Memory B cell (primary cell): Measurements from ENCODE around the gene NPIPB6.
A peak's percentile ranks its signal among the peaks of the same experiment; 100 is the strongest.

ENCODE experiments used
- ATAC-seq: fragments of 150-1000 bp; cut with Tn5 transposase; 2 replicates; pipeline ENCODE4 v1.10.0; 2021; ENCODE audit warnings: low read depth, mild to moderate bottlenecking, moderate library complexity
- DNase-seq, 2 donors: peaks; one replicate each; pipeline ENCODE4 v3.0.0; 2022; ENCODE audit warnings: low spot score in 2 of 2
- H3K27ac Mint-ChIP-seq: one replicate; pipeline ENCODE4 v1.8.0; 2022; ENCODE audit warnings: mild to moderate bottlenecking, moderate library complexity, mixed read lengths
- H3K27me3 Mint-ChIP-seq: one replicate; pipeline ENCODE4 v1.8.0; 2022; ENCODE audit warnings: mixed read lengths
- H3K36me3 Mint-ChIP-seq: one replicate; pipeline ENCODE4 v1.8.0; 2022; ENCODE audit warnings: mild to moderate bottlenecking, mixed read lengths
- H3K4me1 Mint-ChIP-seq: one replicate; pipeline ENCODE4 v1.8.0; 2022; ENCODE audit warnings: mixed read lengths
- H3K4me3 Mint-ChIP-seq: one replicate; pipeline ENCODE4 v1.8.0; 2022; ENCODE audit warnings: mild to moderate bottlenecking, moderate library complexity, mixed read lengths
- H3K9me3 Mint-ChIP-seq: one replicate; pipeline ENCODE4 v1.8.0; 2022; ENCODE audit warnings: mixed read lengths

Gene NPIPB6

GRCh38 chr16:28316054-28316453 lies 47.3 kb downstream of the NPIPB6 start:
- Mint-ChIP-seq H3K27me3 (peaks cover 3% of the 10 kb centered on the region), H3K36me3 (no peaks in the 10 kb centered on the region), H3K27ac (no peak overlapping the region), H3K9me3 (no peaks in the 10 kb centered on the region), H3K4me1 (peaks cover 5% of the 10 kb centered on the region), H3K4me3 (no peak overlapping the region)
- DNase-seq (no peak), ATAC-seq (no peak)

GRCh38 chr16:28313587-28313986 lies 49.7 kb downstream of the NPIPB6 start:
- no peak overlapping the region for H3K4me3 Mint-ChIP-seq

GRCh38 chr16:28312327-28312726 lies 51.0 kb downstream of the NPIPB6 start:
- DNase-seq (no peak), ATAC-seq (no peak)
- Mint-ChIP-seq H3K4me1 (peaks cover 14% of the 10 kb centered on the region), H3K36me3 (no peaks in the 10 kb centered on the region), H3K27ac (no peak overlapping the region), H3K9me3 (no peaks in the 10 kb centered on the region), H3K27me3 (peaks cover 3% of the 10 kb centered on the region), H3K4me3 (no peak overlapping the region)

More at GRCh38 chr16:28313587-28313986, 49.7 kb downstream of the NPIPB6 start:
- DNase-seq = no peak
- no peak for ATAC-seq
- peaks cover 14% of the 10 kb centered on the region for H3K4me1 Mint-ChIP-seq
- H3K27ac Mint-ChIP-seq = no peak overlapping the region
- no peaks in the 10 kb centered on the region for H3K9me3 Mint-ChIP-seq
- H3K36me3 Mint-ChIP-seq = no peaks in the 10 kb centered on the region
- H3K27me3 Mint-ChIP-seq = peaks cover 3% of the 10 kb centered on the region

GRCh38 chr16:28311913-28312312 lies 51.4 kb downstream of the NPIPB6 start:
- H3K4me3 Mint-ChIP-seq = no peak overlapping the region
- no peak for DNase-seq
- no peak overlapping the region for H3K27ac Mint-ChIP-seq
- H3K36me3 Mint-ChIP-seq = no peaks in the 10 kb centered on the region
- peaks cover 3% of the 10 kb centered on the region for H3K27me3 Mint-ChIP-seq
- no peak for ATAC-seq
- peaks cover 12% of the 10 kb centered on the region for H3K4me1 Mint-ChIP-seq
- no peaks in the 10 kb centered on the region for H3K9me3 Mint-ChIP-seq

GRCh38 chr16:28311413-28311812 lies 51.9 kb downstream of the NPIPB6 start:
- no peak for DNase-seq
- ATAC-seq = no peak
- H3K27ac Mint-ChIP-seq = no peak overlapping the region
- no peaks in the 10 kb centered on the region for H3K36me3 Mint-ChIP-seq
- H3K4me1 Mint-ChIP-seq = peaks cover 11% of the 10 kb centered on the region
- peaks cover 3% of the 10 kb centered on the region for H3K27me3 Mint-ChIP-seq
- no peaks in the 10 kb centered on the region for H3K9me3 Mint-ChIP-seq
- H3K4me3 Mint-ChIP-seq = no peak overlapping the region

GRCh38 chr16:28310796-28311195 lies 52.5 kb downstream of the NPIPB6 start:
- H3K9me3 Mint-ChIP-seq = no peaks in the 10 kb centered on the region
- H3K36me3 Mint-ChIP-seq = no peaks in the 10 kb centered on the region
- no peak for ATAC-seq
- no peak overlapping the region for H3K27ac Mint-ChIP-seq
- peaks cover 11% of the 10 kb centered on the region for H3K4me1 Mint-ChIP-seq
- no peak for DNase-seq
- H3K4me3 Mint-ChIP-seq = no peak overlapping the region
- peaks cover 3% of the 10 kb centered on the region for H3K27me3 Mint-ChIP-seq

GRCh38 chr16:28309811-28310311 lies 53.4 kb downstream of the NPIPB6 start:
- H3K27me3 Mint-ChIP-seq = peaks cover 1% of the 10 kb centered on the region
- peak overlapping the region; percentile 57 for H3K4me3 Mint-ChIP-seq
- ATAC-seq (peak; percentile 86), DNase-seq (peak in 1 of 2 donors; percentile 35)
- H3K27ac Mint-ChIP-seq = peak overlapping the region; percentile 50
- H3K9me3 Mint-ChIP-seq = no peaks in the 10 kb centered on the region
- H3K36me3 Mint-ChIP-seq = no peaks in the 10 kb centered on the region
- H3K4me1 Mint-ChIP-seq = peaks cover 11% of the 10 kb centered on the region

- peak overlapping the region; percentile 50 for H3K27ac Mint-ChIP-seq
- peaks cover 1% of the 10 kb centered on the region for H3K27me3 Mint-ChIP-seq
- H3K9me3 Mint-ChIP-seq = no peaks in the 10 kb centered on the region
- DNase-seq = no peak
- peaks cover 11% of the 10 kb centered on the region for H3K4me1 Mint-ChIP-seq
- H3K4me3 Mint-ChIP-seq = peak overlapping the region; percentile 21
- ATAC-seq = no peak
- no peaks in the 10 kb centered on the region for H3K36me3 Mint-ChIP-seq
These were observed 54.3 kb downstream of the NPIPB6 start for GRCh38 chr16:28308794-28309584.

- Mint-ChIP-seq H3K9me3 (no peaks in the 10 kb centered on the region), H3K27ac (no peak overlapping the region), H3K4me1 (peaks cover 11% of the 10 kb centered on the region), H3K36me3 (no peaks in the 10 kb centered on the region), H3K27me3 (peaks cover 2% of the 10 kb centered on the region), H3K4me3 (no peak overlapping the region)
- no peak for DNase-seq
- no peak for ATAC-seq
These were observed 55.4 kb downstream of the NPIPB6 start for GRCh38 chr16:28307936-28308335.

GRCh38 chr16:28304214-28304613 lies 59.1 kb downstream of the NPIPB6 start:
- Mint-ChIP-seq H3K4me1 (no peaks in the 10 kb centered on the region), H3K36me3 (peaks cover 3% of the 10 kb centered on the region), H3K9me3 (no peaks in the 10 kb centered on the region), H3K27me3 (peaks cover 7% of the 10 kb centered on the region), H3K27ac (no peak overlapping the region), H3K4me3 (no peak overlapping the region)
- DNase-seq (no peak), ATAC-seq (no peak)

GRCh38 chr16:28303132-28303531 lies 60.2 kb downstream of the NPIPB6 start:
- Mint-ChIP-seq H3K4me3 (no peak overlapping the region), H3K4me1 (no peaks in the 10 kb centered on the region), H3K9me3 (no peaks in the 10 kb centered on the region), H3K27me3 (peaks cover 7% of the 10 kb centered on the region), H3K36me3 (peaks cover 3% of the 10 kb centered on the region), H3K27ac (no peak overlapping the region)
- ATAC-seq = no peak
- DNase-seq = no peak

GRCh38 chr16:28301620-28302019 lies 61.7 kb downstream of the NPIPB6 start:
- no peak for DNase-seq
- Mint-ChIP-seq H3K9me3 (no peaks in the 10 kb centered on the region), H3K4me1 (no peaks in the 10 kb centered on the region), H3K36me3 (peaks cover 3% of the 10 kb centered on the region), H3K4me3 (no peak overlapping the region), H3K27ac (no peak overlapping the region), H3K27me3 (peaks cover 9% of the 10 kb centered on the region)
- ATAC-seq = no peak

GRCh38 chr16:28301154-28301553 lies 62.2 kb downstream of the NPIPB6 start:
- no peak overlapping the region for H3K4me3 Mint-ChIP-seq
- no peak for ATAC-seq

GRCh38 chr16:28300327-28300726 lies 63.0 kb downstream of the NPIPB6 start:
- H3K4me1 Mint-ChIP-seq = no peaks in the 10 kb centered on the region
- peaks cover 12% of the 10 kb centered on the region for H3K27me3 Mint-ChIP-seq
- no peak overlapping the region for H3K27ac Mint-ChIP-seq
- no peaks in the 10 kb centered on the region for H3K9me3 Mint-ChIP-seq
- no peak for ATAC-seq
- H3K36me3 Mint-ChIP-seq = peaks cover 3% of the 10 kb centered on the region
- no peak overlapping the region for H3K4me3 Mint-ChIP-seq
- DNase-seq = no peak

More at GRCh38 chr16:28301154-28301553, 62.2 kb downstream of the NPIPB6 start:
- peaks cover 11% of the 10 kb centered on the region for H3K27me3 Mint-ChIP-seq
- H3K9me3 Mint-ChIP-seq = no peaks in the 10 kb centered on the region
- peaks cover 3% of the 10 kb centered on the region for H3K36me3 Mint-ChIP-seq
- no peaks in the 10 kb centered on the region for H3K4me1 Mint-ChIP-seq
- no peak overlapping the region for H3K27ac Mint-ChIP-seq
- no peak for DNase-seq

GRCh38 chr16:28298511-28298878 lies 64.8 kb downstream of the NPIPB6 start:
- DNase-seq = no peak
- Mint-ChIP-seq H3K4me1 (no peaks in the 10 kb centered on the region), H3K4me3 (no peak overlapping the region), H3K27ac (no peak overlapping the region), H3K9me3 (no peaks in the 10 kb centered on the region), H3K36me3 (peaks cover 3% of the 10 kb centered on the region), H3K27me3 (peaks cover 14% of the 10 kb centered on the region)
- no peak for ATAC-seq
